ENCODE measurements around the gene COL27A1.

DNA sequence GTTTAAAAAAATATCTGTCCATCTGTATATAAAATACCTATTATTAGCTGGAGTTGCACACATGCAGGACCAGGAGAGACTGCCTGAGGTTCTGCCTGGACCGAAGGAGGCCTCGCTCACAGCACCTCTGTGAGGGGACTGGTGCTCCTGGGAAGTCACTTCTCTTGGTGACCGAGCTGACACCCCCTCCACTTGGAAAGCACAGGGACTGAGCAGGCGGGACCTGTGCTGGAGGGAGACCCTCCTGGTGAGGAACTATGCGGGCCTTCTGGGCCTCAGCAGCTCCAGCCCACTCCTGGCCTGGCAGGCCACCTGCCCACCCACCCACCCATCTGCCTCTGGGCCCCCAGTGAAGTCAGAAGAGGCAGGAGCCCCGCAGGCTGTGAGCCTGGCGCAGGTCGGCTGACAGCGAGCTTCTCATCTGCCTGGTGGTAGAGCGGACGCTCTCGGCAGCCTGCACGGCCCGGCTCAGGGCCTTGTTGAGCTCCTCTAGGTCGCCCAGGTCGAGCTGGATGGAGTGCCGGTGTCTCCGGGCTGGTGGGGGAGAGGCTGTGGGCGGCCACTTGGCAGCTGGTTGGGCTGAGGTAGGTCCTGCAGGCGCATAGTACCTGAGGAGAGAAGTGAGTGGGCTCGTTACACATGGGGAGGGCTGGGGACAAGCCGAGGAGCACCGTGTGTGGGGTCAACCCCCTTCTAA, 181.5 kb downstream of the COL27A1 start:
- TF ChIP-seq, protein P1, sequence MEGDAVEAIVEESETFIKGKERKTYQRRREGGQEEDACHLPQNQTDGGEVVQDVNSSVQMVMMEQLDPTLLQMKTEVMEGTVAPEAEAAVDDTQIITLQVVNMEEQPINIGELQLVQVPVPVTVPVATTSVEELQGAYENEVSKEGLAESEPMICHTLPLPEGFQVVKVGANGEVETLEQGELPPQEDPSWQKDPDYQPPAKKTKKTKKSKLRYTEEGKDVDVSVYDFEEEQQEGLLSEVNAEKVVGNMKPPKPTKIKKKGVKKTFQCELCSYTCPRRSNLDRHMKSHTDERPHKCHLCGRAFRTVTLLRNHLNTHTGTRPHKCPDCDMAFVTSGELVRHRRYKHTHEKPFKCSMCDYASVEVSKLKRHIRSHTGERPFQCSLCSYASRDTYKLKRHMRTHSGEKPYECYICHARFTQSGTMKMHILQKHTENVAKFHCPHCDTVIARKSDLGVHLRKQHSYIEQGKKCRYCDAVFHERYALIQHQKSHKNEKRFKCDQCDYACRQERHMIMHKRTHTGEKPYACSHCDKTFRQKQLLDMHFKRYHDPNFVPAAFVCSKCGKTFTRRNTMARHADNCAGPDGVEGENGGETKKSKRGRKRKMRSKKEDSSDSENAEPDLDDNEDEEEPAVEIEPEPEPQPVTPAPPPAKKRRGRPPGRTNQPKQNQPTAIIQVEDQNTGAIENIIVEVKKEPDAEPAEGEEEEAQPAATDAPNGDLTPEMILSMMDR (tag by site-specific recombination; IDR thresholded peaks at IDR 0.05) = no peak
- no peak for TF ChIP-seq KLF7 (tag by site-specific recombination; IDR thresholded peaks at IDR 0.05; ENCODE audit: borderline replicate concordance)
- TF ChIP-seq, protein P2, sequence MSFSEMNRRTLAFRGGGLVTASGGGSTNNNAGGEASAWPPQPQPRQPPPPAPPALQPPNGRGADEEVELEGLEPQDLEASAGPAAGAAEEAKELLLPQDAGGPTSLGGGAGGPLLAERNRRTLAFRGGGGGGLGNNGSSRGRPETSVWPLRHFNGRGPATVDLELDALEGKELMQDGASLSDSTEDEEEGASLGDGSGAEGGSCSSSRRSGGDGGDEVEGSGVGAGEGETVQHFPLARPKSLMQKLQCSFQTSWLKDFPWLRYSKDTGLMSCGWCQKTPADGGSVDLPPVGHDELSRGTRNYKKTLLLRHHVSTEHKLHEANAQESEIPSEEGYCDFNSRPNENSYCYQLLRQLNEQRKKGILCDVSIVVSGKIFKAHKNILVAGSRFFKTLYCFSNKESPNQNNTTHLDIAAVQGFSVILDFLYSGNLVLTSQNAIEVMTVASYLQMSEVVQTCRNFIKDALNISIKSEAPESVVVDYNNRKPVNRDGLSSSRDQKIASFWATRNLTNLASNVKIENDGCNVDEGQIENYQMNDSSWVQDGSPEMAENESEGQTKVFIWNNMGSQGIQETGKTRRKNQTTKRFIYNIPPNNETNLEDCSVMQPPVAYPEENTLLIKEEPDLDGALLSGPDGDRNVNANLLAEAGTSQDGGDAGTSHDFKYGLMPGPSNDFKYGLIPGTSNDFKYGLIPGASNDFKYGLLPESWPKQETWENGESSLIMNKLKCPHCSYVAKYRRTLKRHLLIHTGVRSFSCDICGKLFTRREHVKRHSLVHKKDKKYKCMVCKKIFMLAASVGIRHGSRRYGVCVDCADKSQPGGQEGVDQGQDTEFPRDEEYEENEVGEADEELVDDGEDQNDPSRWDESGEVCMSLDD (tag by site-specific recombination; IDR thresholded peaks at IDR 0.05) = no peak
- TF ChIP-seq ZNF658 (tag by site-specific recombination; IDR thresholded peaks at IDR 0.05) = no peak

Measured in HEK293 (cell line).